IMR-90 (cell line): Measurements from ENCODE around the gene MFN1. TPM values are rescaled to one million over a fixed set of nuclear protein-coding genes. Genes with fewer than 3 reads are reported as not detected.

Experiments
- ATAC-seq: fragments of 200-7000 bp; cut with Tn5 transposase; 2 replicates; pipeline ENCODE4 v1.9.1; 2020; ENCODE audit warnings: low read depth, mild to moderate bottlenecking, moderate library complexity
- BruUV-seq: library from RNA; stranded (reverse); fragments of 400-500 nt; replicated peaks from 2 replicates; lab custom pipeline; 2021; lab: Mats Ljungman, UMichigan
- CTCF ChIA-PET: fragments of 300-600 bp; formaldehyde crosslinking; extraction: SDS; loops from one replicate; lab custom pipeline; 2021; ENCODE audit warnings: antibody characterized with exemption; lab: Yijun Ruan, JAX
- POLR2A ChIA-PET: fragments of 300-600 bp; sonication (Branson Sonifier 250); formaldehyde crosslinking; loops from one replicate; lab custom pipeline; 2022; ENCODE audit warnings: antibody characterized with exemption; ENCODE audit not compliant: unreplicated experiment; lab: Charles Lee
- DNase-seq: peaks from one replicate; pipeline ENCODE4 v3.0.0; 2013
- H2AFZ ChIP-seq: replicated peaks from 2 replicates; pipeline ENCODE3; 2013; ENCODE audit warnings: low read length, mild to moderate bottlenecking; ENCODE audit not compliant: poor library complexity
- H2AK5ac ChIP-seq: 2 replicates; pipeline ENCODE4 v1.6.1; 2013; ENCODE audit warnings: low read depth, low read length, inconsistent platforms
- H2AK9ac ChIP-seq: replicated peaks from 2 replicates; pipeline ENCODE3; 2013; ENCODE audit warnings: mild to moderate bottlenecking, low read depth, low read length, moderate library complexity; ENCODE audit not compliant: poor library complexity
- H2BK120ac ChIP-seq: 2 replicates; pipeline ENCODE4 v1.6.1; 2013; ENCODE audit warnings: low read depth, low read length, inconsistent platforms
- H2BK15ac ChIP-seq: 3 replicates; pipeline ENCODE4 v1.6.1; 2013; ENCODE audit warnings: low read depth, low read length, inconsistent platforms
- H2BK20ac ChIP-seq: 2 replicates; pipeline ENCODE4 v1.6.1; 2013; ENCODE audit warnings: low read depth, mild to moderate bottlenecking, inconsistent platforms, low read length, moderate library complexity
- H2BK5ac ChIP-seq: 2 replicates; pipeline ENCODE4 v1.6.1; 2013; ENCODE audit warnings: mild to moderate bottlenecking, low read depth, low read length, inconsistent platforms; ENCODE audit not compliant: poor library complexity, severe bottlenecking
- H3K14ac ChIP-seq: replicated peaks from 2 replicates; pipeline ENCODE4 v1.6.1; 2013; ENCODE audit warnings: low read depth, low read length, inconsistent platforms
- H3K18ac ChIP-seq: 2 replicates; pipeline ENCODE4 v1.6.1; 2013; ENCODE audit warnings: low read depth, low read length, control low read depth
- H3K23ac ChIP-seq: 2 replicates; pipeline ENCODE4 v1.6.1; 2013; ENCODE audit warnings: low read depth, low read length, inconsistent platforms
- H3K27ac ChIP-seq: 2 replicates; pipeline ENCODE4 v1.5.1; 2013; ENCODE audit warnings: mild to moderate bottlenecking, control low read depth, low read length; ENCODE audit not compliant: insufficient read depth
- H3K27me3 ChIP-seq: 2 replicates; pipeline ENCODE4 v1.6.1; 2013; ENCODE audit warnings: low read length; ENCODE audit not compliant: control insufficient read depth, insufficient read depth
- H3K36me3 ChIP-seq: 2 replicates; pipeline ENCODE4 v1.6.1; 2013; ENCODE audit warnings: low read length, mixed read lengths; ENCODE audit not compliant: control insufficient read depth, insufficient read depth
- H3K4ac ChIP-seq: 2 replicates; pipeline ENCODE4 v1.6.1; 2013; ENCODE audit warnings: low read depth, low read length, inconsistent platforms
- H3K4me1 ChIP-seq: 2 replicates; pipeline ENCODE4 v1.6.1; 2013; ENCODE audit warnings: low read length, mixed read lengths; ENCODE audit not compliant: control insufficient read depth, insufficient read depth
- H3K4me2 ChIP-seq: 2 replicates; pipeline ENCODE4 v1.6.1; 2013; ENCODE audit warnings: low read depth, mild to moderate bottlenecking, control low read depth, low read length, moderate library complexity
- H3K4me3 ChIP-seq: 2 replicates; pipeline ENCODE4 v1.5.1; 2013; ENCODE audit warnings: low read depth, mild to moderate bottlenecking, control low read depth, low read length, moderate library complexity; ENCODE audit not compliant: insufficient read depth
- H3K56ac ChIP-seq: 2 replicates; pipeline ENCODE4 v1.6.1; 2013; ENCODE audit warnings: low read length, inconsistent platforms; ENCODE audit not compliant: insufficient read depth; ENCODE audit errors: extremely low read depth
- H3K79me1 ChIP-seq, 2 experiments: 2 replicates each; pipeline ENCODE4 v1.6.1; 2013; ENCODE audit warnings: low read length in 2 of 2, inconsistent platforms in 1 of 2, low read depth in 1 of 2
- H3K9ac ChIP-seq: 2 replicates; pipeline ENCODE4 v1.6.1; 2013; ENCODE audit warnings: low read depth, low read length, control low read depth
- H3K9me1 ChIP-seq: 2 replicates; pipeline ENCODE4 v1.6.1; 2013; ENCODE audit warnings: low read length, inconsistent platforms; ENCODE audit not compliant: insufficient read depth
- H3K9me3 ChIP-seq: 2 replicates; pipeline ENCODE4 v1.6.1; 2013; ENCODE audit warnings: low read length; ENCODE audit not compliant: control insufficient read depth, insufficient read depth
- H4K20me1 ChIP-seq: 2 replicates; pipeline ENCODE4 v1.6.1; 2013; ENCODE audit warnings: low read length, inconsistent platforms; ENCODE audit not compliant: insufficient read depth
- H4K5ac ChIP-seq: 2 replicates; pipeline ENCODE4 v1.6.1; 2013; ENCODE audit warnings: mild to moderate bottlenecking, low read depth, low read length, control low read depth
- H4K8ac ChIP-seq, 2 experiments: 2 replicates each; pipeline ENCODE4 v1.6.1; 2013; ENCODE audit warnings: low read depth in 2 of 2, low read length in 2 of 2, control low read depth in 1 of 2, inconsistent platforms in 1 of 2
- H4K91ac ChIP-seq: 2 replicates; pipeline ENCODE4 v1.6.1; 2013; ENCODE audit warnings: low read depth, low read length, inconsistent platforms; ENCODE audit not compliant: insufficient read depth
- BHLHE40 ChIP-seq: fragments of 150-350 bp; IDR thresholded peaks from 2 replicates; pipeline ENCODE4 v1.6.1; 2016; ENCODE audit warnings: mild to moderate bottlenecking, low read depth, low read length
- CEBPB ChIP-seq: IDR thresholded peaks from 2 replicates; pipeline ENCODE4 v1.6.1; 2012; ENCODE audit warnings: low read depth, low read length, improper control_type of control experiment
- CHD1 ChIP-seq: IDR thresholded peaks from 2 replicates; pipeline ENCODE4 v1.6.1; 2012; ENCODE audit warnings: low read depth, low read length, improper control_type of control experiment
- FOS ChIP-seq: fragments of 150-350 bp; IDR thresholded peaks from 2 replicates; pipeline ENCODE4 v1.6.1; 2016; ENCODE audit warnings: low read depth, low read length
- MAFK ChIP-seq: IDR thresholded peaks from 2 replicates; pipeline ENCODE4 v1.6.1; 2012; ENCODE audit warnings: low read depth, low read length, improper control_type of control experiment
- MAZ ChIP-seq: IDR thresholded peaks from 2 replicates; pipeline ENCODE4 v1.6.1; 2012; ENCODE audit warnings: low read depth, mild to moderate bottlenecking, low read length, improper control_type of control experiment, moderate library complexity, borderline replicate concordance
- MXI1 ChIP-seq: IDR thresholded peaks from 2 replicates; pipeline ENCODE4 v1.6.1; 2012; ENCODE audit warnings: low read depth, mild to moderate bottlenecking, low read length, moderate library complexity, borderline replicate concordance
- NFE2L2 ChIP-seq: fragments of 150-350 bp; IDR thresholded peaks from 2 replicates; pipeline ENCODE4 v1.6.1; 2016; ENCODE audit warnings: low read depth, mild to moderate bottlenecking, low read length
- POLR2A ChIP-seq: IDR thresholded peaks from 2 replicates; pipeline ENCODE4 v1.6.1; 2012; ENCODE audit warnings: mild to moderate bottlenecking, low read depth, low read length
- RAD21 ChIP-seq: IDR thresholded peaks from 2 replicates; pipeline ENCODE4 v1.6.1; 2012; ENCODE audit warnings: low read length, improper control_type of control experiment
- RCOR1 ChIP-seq: IDR thresholded peaks from 2 replicates; pipeline ENCODE4 v1.6.1; 2012; ENCODE audit warnings: mild to moderate bottlenecking, low read length, improper control_type of control experiment; ENCODE audit not compliant: insufficient replicate concordance
- RFX5 ChIP-seq: IDR thresholded peaks from 2 replicates; pipeline ENCODE4 v1.8.0; 2012; ENCODE audit warnings: low read depth, mild to moderate bottlenecking, low read length, moderate library complexity
- SMC3 ChIP-seq: fragments of 150-350 bp; IDR thresholded peaks from 2 replicates; pipeline ENCODE4 v1.6.1; 2016; ENCODE audit warnings: low read depth, mild to moderate bottlenecking, antibody characterized with exemption, low read length, moderate library complexity
- WGBS, 2 experiments: methylation state at CpG; one replicate each; pipeline versions ENCODE4 v1.1.5 to v1.1.7; 2013; ENCODE audit warnings: missing lambda C conversion rate in 2 of 2; ENCODE audit not compliant: insufficient read length in 1 of 2; ENCODE audit errors: extremely low coverage in 2 of 2; 5-methylcytosine and 5-hydroxymethylcytosine counted together
- dilution Hi-C: fragments of 300-500 bp; cut with HindIII; formaldehyde crosslinking; loops from one replicate; pipeline ENCODE4 v1.14.3; 2018; ENCODE audit warnings: low sequenced_read_pairs; ENCODE audit not compliant: unreplicated experiment
- in situ Hi-C: fragments of 300-500 bp; cut with MboI; formaldehyde crosslinking; loops from 3 replicates; pipeline ENCODE4 v1.14.3; 2019; ENCODE audit warnings: low sequenced_read_pairs, inconsistent platforms, mixed read lengths
- intact Hi-C: fragments of 100-400 bp; cut with micrococcal nuclease; formaldehyde crosslinking; loops from 2 replicates; pipeline ENCODE4 v1.10.0; 2022
- polyA plus RNA-seq, 3 experiments: library from polyadenylated mRNA; depleted of rRNA; stranded (reverse); fragments of >200 nt; gene quantifications; 2 replicates each; pipeline ENCODE4 v1.2.3, GENCODE V29; 2012; ENCODE audit warnings: low replicate concordance in 1 of 3
- total RNA-seq: library from RNA; depleted of rRNA; stranded (reverse); fragments of >200 nt; gene quantifications from 2 replicates; pipeline ENCODE4 v1.2.3, GENCODE V29; 2012
- TF ChIP-seq, protein P1 (sequence below): fragments of 150-350 bp; IDR thresholded peaks from 2 replicates; pipeline ENCODE4 v1.6.1; 2017; ENCODE audit warnings: mild to moderate bottlenecking, antibody characterized with exemption, low read length, low read depth
- TF ChIP-seq, protein P2 (sequence below): fragments of 150-350 bp; IDR thresholded peaks from 2 replicates; pipeline ENCODE4 v1.6.1; 2016; ENCODE audit warnings: low read depth, mild to moderate bottlenecking, low read length, moderate library complexity, borderline replicate concordance
- TF ChIP-seq, protein P3 (sequence below): conservative IDR thresholded peaks from 2 replicates; pipeline ENCODE4 v1.5.1; 2012; ENCODE audit warnings: mild to moderate bottlenecking, low read depth, low read length, improper control_type of control experiment

Gene MFN1
- total and polyA plus RNA-seq, 2 of the 4 experiments (the other 2 are of a cell fraction), result 23.6 to 40.3 TPM

GRCh38 chr3:179415377-179415776 is 67.9 kb downstream of the MFN1 start:
- H2BK20ac ChIP-seq, result no peak overlapping the region
- H3K56ac ChIP-seq, result no peak overlapping the region
- no peak for DNase-seq
- H2BK120ac ChIP-seq, result no peak overlapping the region
- CTCF ChIA-PET, result no interaction called here
- H4K5ac ChIP-seq, result no peak overlapping the region
- WGBS, 2 experiments, result no CpG with 5 or more reads among the region's 4 CpGs
- no peak overlapping the region for H2BK5ac ChIP-seq
- POLR2A ChIA-PET, result no interaction called here
- H3K14ac ChIP-seq, result no peak overlapping the region
- H3K79me1 ChIP-seq, result peaks cover 15 to 19% of the 10 kb centered on the region in 2 experiments
- H2AK5ac ChIP-seq, result no peak overlapping the region
- H3K4me1 ChIP-seq, result no peaks in the 10 kb centered on the region; the same call in 1 of the 2 replicates
- dilution Hi-C loops (no loop called here), in situ Hi-C loops (no loop called here), intact Hi-C loops (no loop called here)
- H3K9me3 ChIP-seq, result no peaks in the 10 kb centered on the region
- H3K18ac ChIP-seq, result no peak overlapping the region
- no peak overlapping the region for H3K4me2 ChIP-seq
- TF ChIP-seq POLR2A (no peak), MAZ (no peak), RFX5 (no peak), FOS (no peak), MXI1 (no peak), RCOR1 (no peak), NFE2L2 (no peak), BHLHE40 (no peak), SMC3 (no peak), CEBPB (no peak), CHD1 (no peak), RAD21 (no peak), MAFK (no peak)
- TF ChIP-seq, protein P1, sequence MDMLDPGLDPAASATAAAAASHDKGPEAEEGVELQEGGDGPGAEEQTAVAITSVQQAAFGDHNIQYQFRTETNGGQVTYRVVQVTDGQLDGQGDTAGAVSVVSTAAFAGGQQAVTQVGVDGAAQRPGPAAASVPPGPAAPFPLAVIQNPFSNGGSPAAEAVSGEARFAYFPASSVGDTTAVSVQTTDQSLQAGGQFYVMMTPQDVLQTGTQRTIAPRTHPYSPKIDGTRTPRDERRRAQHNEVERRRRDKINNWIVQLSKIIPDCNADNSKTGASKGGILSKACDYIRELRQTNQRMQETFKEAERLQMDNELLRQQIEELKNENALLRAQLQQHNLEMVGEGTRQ, result no peak
- TF ChIP-seq, protein P2, sequence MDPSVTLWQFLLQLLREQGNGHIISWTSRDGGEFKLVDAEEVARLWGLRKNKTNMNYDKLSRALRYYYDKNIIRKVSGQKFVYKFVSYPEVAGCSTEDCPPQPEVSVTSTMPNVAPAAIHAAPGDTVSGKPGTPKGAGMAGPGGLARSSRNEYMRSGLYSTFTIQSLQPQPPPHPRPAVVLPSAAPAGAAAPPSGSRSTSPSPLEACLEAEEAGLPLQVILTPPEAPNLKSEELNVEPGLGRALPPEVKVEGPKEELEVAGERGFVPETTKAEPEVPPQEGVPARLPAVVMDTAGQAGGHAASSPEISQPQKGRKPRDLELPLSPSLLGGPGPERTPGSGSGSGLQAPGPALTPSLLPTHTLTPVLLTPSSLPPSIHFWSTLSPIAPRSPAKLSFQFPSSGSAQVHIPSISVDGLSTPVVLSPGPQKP, result no peak
- TF ChIP-seq, protein P3, sequence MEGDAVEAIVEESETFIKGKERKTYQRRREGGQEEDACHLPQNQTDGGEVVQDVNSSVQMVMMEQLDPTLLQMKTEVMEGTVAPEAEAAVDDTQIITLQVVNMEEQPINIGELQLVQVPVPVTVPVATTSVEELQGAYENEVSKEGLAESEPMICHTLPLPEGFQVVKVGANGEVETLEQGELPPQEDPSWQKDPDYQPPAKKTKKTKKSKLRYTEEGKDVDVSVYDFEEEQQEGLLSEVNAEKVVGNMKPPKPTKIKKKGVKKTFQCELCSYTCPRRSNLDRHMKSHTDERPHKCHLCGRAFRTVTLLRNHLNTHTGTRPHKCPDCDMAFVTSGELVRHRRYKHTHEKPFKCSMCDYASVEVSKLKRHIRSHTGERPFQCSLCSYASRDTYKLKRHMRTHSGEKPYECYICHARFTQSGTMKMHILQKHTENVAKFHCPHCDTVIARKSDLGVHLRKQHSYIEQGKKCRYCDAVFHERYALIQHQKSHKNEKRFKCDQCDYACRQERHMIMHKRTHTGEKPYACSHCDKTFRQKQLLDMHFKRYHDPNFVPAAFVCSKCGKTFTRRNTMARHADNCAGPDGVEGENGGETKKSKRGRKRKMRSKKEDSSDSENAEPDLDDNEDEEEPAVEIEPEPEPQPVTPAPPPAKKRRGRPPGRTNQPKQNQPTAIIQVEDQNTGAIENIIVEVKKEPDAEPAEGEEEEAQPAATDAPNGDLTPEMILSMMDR, result no peak
- H2AFZ ChIP-seq, result no peak overlapping the region
- H3K27me3 ChIP-seq, result no peaks in the 10 kb centered on the region
- no TSS peak for BruUV-seq
- H3K36me3 ChIP-seq, result peaks cover 24% of the 10 kb centered on the region
- H3K23ac ChIP-seq, result no peak overlapping the region
- H3K9ac ChIP-seq, result no peak overlapping the region
- no peak overlapping the region for H2BK15ac ChIP-seq
- no peak overlapping the region for H3K4me3 ChIP-seq
- H3K9me1 ChIP-seq, result no peaks in the 10 kb centered on the region
- no peak overlapping the region for H3K4ac ChIP-seq
- no peak for ATAC-seq
- no peak overlapping the region for H2AK9ac ChIP-seq
- no peak overlapping the region for H4K8ac ChIP-seq
- H4K20me1 ChIP-seq, result no peaks in the 10 kb centered on the region
- H4K91ac ChIP-seq, result no peak overlapping the region
- no peak overlapping the region for H3K27ac ChIP-seq
